Stimulated activated naive CD8-positive, alpha-beta T cell treated with anti-CD3 and anti-CD28 coated beads, Interleukin-15, Interleukin-2, amounts not matched to agents 100 ng/mL and 50 ng/mL, for 24 hours (primary cell): ENCODE results near the gene PIBF1.
"Not testable (repeated sequence)": the region's sequence is repeated elsewhere in the genome, so short reads cannot be mapped to it uniquely, and the experiment has no call there.

Experiments used
- H3K27ac Mint-ChIP-seq: one replicate; pipeline ENCODE4 v1.8.0; 2021; ENCODE audit warnings: mild to moderate bottlenecking, mixed read lengths
- H3K27me3 Mint-ChIP-seq: one replicate; pipeline ENCODE4 v1.8.0; 2021; ENCODE audit warnings: mixed read lengths
- H3K36me3 Mint-ChIP-seq: one replicate; pipeline ENCODE4 v1.8.0; 2021; ENCODE audit warnings: low read depth, mixed read lengths
- H3K4me1 Mint-ChIP-seq: one replicate; pipeline ENCODE4 v1.8.0; 2021; ENCODE audit warnings: low read depth, mixed read lengths
- H3K4me3 Mint-ChIP-seq: one replicate; pipeline ENCODE4 v1.8.0; 2021; ENCODE audit warnings: mild to moderate bottlenecking, mixed read lengths
- H3K9me3 Mint-ChIP-seq: one replicate; pipeline ENCODE4 v1.8.0; 2021; ENCODE audit warnings: mixed read lengths

The PIBF1 gene

DNA sequence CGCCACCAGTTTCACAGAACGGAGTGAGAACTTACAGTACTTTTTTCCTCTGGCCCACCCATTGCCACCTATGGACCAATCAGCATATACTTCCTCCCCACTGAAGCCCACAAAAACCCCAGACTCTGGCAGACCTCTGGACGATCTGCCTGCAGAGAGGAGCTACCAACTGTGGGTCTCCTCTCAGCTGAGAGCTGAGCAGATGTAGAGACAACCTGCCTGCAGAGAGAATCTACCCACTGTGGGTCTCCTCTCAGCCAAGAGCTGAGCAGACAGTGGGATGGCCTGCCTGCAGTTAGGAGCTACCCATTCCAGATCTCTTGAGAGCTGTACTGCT, 69.7 kb downstream of the PIBF1 start:
- no peaks in the 10 kb centered on the region for H3K4me1 Mint-ChIP-seq
- no peaks in the 10 kb centered on the region for H3K27me3 Mint-ChIP-seq
- no peak overlapping the region for H3K4me3 Mint-ChIP-seq
- no peaks in the 10 kb centered on the region for H3K9me3 Mint-ChIP-seq
- H3K27ac Mint-ChIP-seq, result no peak overlapping the region
- peaks cover 47% of the 10 kb centered on the region for H3K36me3 Mint-ChIP-seq

DNA sequence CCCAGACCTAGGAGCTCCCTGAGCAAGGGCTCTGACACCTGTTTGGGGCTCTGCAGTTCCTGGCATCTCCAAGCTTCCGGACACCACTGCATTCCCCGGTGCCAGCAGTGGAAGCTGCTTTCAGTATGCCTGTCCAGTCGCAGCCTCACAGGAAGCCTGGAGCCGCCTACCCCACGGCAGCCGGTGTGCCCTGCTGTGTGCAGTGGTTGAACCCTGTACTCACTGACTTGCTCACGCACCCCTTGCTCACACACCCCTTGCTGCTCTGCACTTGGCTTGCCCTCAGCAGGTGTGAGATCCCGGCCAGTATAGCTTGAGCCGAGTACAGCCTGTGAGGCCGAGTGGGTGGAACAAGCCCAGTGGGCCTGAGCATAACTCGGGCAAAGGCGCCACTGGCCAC, 70.3 kb downstream of the PIBF1 start:
- Mint-ChIP-seq H3K36me3 (peaks cover 47% of the 10 kb centered on the region), H3K4me1 (no peaks in the 10 kb centered on the region), H3K4me3 (no peak overlapping the region), H3K9me3 (no peaks in the 10 kb centered on the region), H3K27ac (no peak overlapping the region), H3K27me3 (no peaks in the 10 kb centered on the region)

DNA sequence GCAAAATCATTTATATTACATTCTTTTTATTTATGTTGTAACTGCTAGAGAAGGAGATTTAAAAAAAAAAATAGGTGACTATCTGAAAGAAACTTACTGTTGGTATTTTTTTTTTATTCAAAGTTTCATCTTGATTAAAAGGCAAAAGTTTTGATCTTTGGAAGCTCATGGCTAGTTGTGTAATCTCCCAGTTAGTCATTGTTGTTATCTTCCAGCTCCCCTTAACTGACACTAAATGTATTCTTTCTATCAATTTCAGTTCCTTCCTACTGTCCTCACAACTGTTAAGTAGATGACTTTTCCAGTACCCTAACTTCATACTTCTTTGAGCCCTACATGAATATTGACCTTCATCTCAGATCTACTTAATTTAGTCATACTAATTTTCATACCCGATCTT, 71.1 kb downstream of the PIBF1 start:
- Mint-ChIP-seq H3K4me1 (no peaks in the 10 kb centered on the region), H3K9me3 (no peaks in the 10 kb centered on the region), H3K36me3 (peaks cover 43% of the 10 kb centered on the region), H3K27me3 (no peaks in the 10 kb centered on the region), H3K27ac (no peak overlapping the region), H3K4me3 (no peak overlapping the region)

DNA sequence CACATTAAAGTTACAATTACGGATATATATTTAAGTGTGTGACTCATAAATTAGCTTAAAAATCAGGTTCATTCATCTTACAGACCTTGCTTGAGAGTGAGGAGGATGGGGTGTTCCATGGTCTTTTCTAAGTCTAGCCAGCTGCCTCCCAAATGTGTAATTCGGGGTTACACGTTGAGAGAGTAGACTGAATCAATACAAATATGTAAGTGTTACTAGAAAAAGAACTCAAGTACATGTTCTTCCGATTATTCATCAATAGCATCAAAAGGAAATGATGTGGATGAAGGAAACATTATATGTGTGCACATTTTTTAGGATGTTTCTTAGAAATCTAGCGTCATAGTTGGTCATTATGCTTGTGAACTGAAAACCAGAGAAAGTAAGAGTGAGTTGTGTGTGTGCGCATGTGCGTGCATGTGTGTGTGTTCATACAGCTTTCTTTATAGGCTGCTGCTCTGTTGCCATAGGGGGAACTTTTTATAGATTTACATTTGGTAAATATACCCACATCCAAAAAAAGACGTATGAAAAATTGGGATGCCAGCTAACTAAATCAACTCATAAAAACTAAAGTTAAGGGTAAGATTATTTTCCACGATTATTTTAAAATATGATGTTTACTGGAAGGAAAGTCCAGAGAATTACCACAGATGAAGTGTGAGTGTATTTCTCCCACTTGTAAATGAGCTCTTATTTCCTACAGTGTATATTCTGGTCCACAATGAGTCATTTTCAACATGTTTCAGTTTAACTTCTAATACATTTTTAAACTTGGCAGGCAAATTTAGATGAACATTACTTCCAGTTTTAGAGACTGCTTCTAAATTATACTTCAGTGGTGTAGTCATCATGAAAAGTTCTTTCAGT, 82.4 kb downstream of the PIBF1 start:
- H3K27ac Mint-ChIP-seq, result peak overlapping the region; percentile 90
- peak overlapping the region; percentile 51 for H3K4me3 Mint-ChIP-seq
- H3K4me1 Mint-ChIP-seq, result peaks cover 14% of the 10 kb centered on the region
- H3K36me3 Mint-ChIP-seq, result peaks cover 64% of the 10 kb centered on the region
- no peaks in the 10 kb centered on the region for H3K27me3 Mint-ChIP-seq
- peaks cover 7% of the 10 kb centered on the region for H3K9me3 Mint-ChIP-seq

DNA sequence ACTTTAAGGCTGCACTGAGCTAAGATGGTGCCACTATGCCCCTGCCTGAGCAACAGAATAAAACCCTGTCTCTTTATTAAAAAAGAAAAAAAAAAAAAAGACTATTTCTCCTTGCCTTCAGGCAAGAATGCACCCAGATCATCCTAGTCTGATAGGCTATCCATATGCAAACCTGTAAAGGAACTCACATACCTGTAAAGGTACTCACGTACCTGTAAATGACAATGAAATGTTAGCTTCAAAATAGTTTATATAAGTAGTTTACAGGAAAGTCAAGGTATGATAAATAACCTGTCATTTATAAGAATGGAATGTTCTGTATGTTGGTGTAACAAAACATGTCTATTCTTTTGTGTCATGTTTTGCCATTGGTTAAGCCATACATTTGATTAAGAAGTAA, 86.3 kb downstream of the PIBF1 start:
- peaks cover 76% of the 10 kb centered on the region for H3K36me3 Mint-ChIP-seq
- peaks cover 7% of the 10 kb centered on the region for H3K9me3 Mint-ChIP-seq
- H3K4me3 Mint-ChIP-seq, result no peak overlapping the region
- no peak overlapping the region for H3K27ac Mint-ChIP-seq
- peaks cover 14% of the 10 kb centered on the region for H3K4me1 Mint-ChIP-seq
- H3K27me3 Mint-ChIP-seq, result no peaks in the 10 kb centered on the region

DNA sequence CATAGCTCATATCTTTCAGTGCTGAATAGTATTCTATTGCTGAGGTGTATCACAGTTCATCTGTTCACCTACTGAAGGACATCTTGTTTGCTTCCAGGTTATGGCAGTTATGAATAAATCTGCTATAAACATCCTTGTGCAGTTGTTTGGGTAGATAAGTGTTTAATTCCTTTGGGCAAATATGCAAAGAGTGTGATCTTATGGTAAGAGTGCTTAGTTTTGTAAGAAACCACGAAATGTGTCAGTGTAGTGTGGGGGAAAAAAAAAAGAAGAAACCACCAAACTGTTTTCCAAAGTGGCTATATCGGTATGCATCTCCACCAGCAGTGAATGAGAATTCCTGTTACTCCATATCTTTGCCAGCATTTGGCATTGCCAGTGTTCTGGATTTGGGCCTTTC, 93.3 kb downstream of the PIBF1 start:
- no peak overlapping the region for H3K4me3 Mint-ChIP-seq
- H3K36me3 Mint-ChIP-seq, result peaks cover 85% of the 10 kb centered on the region
- no peak overlapping the region for H3K27ac Mint-ChIP-seq
- H3K9me3 Mint-ChIP-seq, result peaks cover 10% of the 10 kb centered on the region
- H3K27me3 Mint-ChIP-seq, result no peaks in the 10 kb centered on the region
- peaks cover 11% of the 10 kb centered on the region for H3K4me1 Mint-ChIP-seq

DNA sequence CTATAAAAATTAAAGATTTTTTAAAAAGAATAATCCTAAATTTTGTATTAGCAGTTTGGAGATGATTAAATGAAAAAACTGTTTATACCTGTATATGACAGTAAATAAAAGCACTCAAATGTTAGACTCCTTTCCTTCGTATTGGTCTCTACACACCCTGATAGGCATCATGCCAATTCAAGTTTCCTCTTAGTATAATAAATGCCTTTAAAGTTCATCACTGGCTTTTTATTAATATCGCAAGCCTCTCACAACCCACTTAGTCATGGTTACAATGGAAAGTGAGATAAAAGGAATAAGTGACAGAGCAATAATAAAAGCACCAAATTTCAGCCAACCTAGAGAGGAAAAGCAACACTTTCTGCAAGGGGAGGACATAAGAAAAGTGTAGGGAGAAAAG, 102.2 kb downstream of the PIBF1 start:
- no peaks in the 10 kb centered on the region for H3K4me1 Mint-ChIP-seq
- peaks cover 4% of the 10 kb centered on the region for H3K9me3 Mint-ChIP-seq
- no peak overlapping the region for H3K27ac Mint-ChIP-seq
- no peak overlapping the region for H3K4me3 Mint-ChIP-seq
- H3K36me3 Mint-ChIP-seq, result peaks cover 56% of the 10 kb centered on the region
- no peaks in the 10 kb centered on the region for H3K27me3 Mint-ChIP-seq

DNA sequence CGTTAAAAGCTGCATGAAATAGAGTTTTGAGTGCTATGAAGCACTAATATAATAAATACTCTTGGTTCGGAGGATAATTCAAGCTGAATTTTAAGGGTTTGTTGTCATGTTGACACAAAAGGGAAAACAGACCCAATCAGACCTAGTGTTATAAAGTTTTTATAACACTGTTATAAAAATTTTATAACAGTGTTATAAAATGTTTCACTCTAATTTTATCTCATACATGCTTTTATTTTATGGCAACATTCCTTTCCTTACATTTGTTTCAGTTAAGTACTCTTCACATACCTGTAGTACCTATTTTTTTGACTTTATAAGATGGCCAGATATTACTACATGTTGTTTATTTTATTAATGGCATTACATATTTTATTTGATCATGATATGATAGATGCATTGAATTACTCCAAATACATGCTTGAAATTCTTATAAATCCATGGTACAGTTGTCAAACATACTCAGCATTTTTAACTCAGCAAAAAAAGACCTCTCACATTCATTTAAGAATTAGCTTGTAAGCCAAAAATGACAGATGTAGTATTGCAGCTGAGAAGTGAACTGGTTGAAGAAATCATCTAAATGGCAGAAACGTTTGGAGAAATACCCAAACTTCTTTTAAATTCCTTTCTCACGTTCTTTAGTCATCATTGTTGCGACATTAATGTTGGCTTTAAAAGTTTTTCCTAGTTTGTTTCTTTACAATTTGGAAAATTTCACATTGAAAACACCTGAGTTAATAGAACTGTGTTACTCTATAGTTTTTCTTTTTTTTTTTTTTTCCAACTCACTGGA, 104.5 kb downstream of the PIBF1 start:
- H3K4me1 Mint-ChIP-seq, result no peaks in the 10 kb centered on the region
- no peak overlapping the region for H3K4me3 Mint-ChIP-seq
- peaks cover 52% of the 10 kb centered on the region for H3K36me3 Mint-ChIP-seq
- H3K9me3 Mint-ChIP-seq, result no peaks in the 10 kb centered on the region
- H3K27ac Mint-ChIP-seq, result no peak overlapping the region
- H3K27me3 Mint-ChIP-seq, result no peaks in the 10 kb centered on the region

DNA sequence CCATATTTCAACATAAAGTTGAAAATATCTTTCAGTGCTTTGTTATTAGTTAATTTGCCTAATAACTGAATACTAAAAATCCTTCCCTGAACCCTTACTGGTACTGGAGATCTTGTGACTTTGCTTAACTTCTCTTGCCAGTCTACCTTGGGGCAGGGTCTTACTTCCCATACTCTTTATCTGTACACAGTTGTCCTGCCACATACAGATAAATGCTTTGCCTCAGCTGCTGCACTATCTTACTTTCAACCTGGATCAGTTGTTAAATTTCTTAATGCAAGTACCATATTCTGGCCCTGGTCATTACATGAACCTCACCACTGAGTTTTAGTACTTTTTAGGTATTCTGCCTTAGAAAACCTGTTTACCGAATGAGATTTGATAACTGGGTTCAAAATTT, 107.6 kb downstream of the PIBF1 start:
- H3K27ac Mint-ChIP-seq, result no peak overlapping the region
- no peak overlapping the region for H3K4me3 Mint-ChIP-seq
- H3K36me3 Mint-ChIP-seq, result peaks cover 49% of the 10 kb centered on the region
- no peaks in the 10 kb centered on the region for H3K9me3 Mint-ChIP-seq
- H3K27me3 Mint-ChIP-seq, result no peaks in the 10 kb centered on the region
- H3K4me1 Mint-ChIP-seq, result no peaks in the 10 kb centered on the region

DNA sequence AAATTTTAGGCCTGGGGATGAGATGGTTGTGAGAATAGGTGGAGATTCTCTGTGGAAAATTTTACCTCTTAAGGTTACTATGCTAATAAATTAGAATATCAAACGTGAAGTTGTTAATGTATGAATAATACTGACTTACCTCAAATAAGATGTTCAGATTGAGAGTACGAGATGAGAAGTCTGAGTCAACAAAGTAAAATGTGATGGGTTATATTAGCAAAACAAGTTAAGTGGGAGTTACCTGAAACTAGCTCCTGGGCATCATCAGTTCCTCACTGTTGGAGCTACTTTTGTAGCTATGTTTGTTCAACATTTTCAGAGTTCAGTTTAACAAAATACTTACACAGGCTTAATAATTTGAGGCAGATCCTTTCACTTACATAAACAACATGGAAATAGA, 108.6 kb downstream of the PIBF1 start:
- Mint-ChIP-seq H3K27ac (no peak overlapping the region), H3K4me1 (no peaks in the 10 kb centered on the region), H3K4me3 (no peak overlapping the region), H3K9me3 (no peaks in the 10 kb centered on the region), H3K27me3 (no peaks in the 10 kb centered on the region), H3K36me3 (peaks cover 41% of the 10 kb centered on the region)

DNA sequence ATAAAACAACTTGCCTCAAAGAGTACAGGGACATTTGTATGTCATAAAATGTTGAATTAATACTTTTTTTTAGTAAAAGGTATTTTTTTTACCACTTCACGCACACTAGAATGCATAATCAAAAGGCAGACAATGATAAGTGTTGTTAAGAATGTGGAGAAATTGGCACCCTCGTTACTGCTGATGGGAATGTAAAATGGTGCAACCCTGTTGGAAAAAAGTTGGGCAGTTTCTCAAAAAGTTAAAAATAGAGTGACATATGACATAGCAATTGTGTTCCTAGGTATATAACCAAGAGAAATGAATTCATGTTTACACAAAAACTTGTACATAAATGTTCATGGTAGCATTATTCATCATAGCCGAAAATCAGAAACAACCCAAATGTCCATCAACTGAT, 109.5 kb downstream of the PIBF1 start:
- Mint-ChIP-seq H3K4me3 (no peak overlapping the region), H3K9me3 (peaks cover 3% of the 10 kb centered on the region), H3K36me3 (peaks cover 47% of the 10 kb centered on the region), H3K27me3 (no peaks in the 10 kb centered on the region), H3K27ac (no peak overlapping the region), H3K4me1 (no peaks in the 10 kb centered on the region)

DNA sequence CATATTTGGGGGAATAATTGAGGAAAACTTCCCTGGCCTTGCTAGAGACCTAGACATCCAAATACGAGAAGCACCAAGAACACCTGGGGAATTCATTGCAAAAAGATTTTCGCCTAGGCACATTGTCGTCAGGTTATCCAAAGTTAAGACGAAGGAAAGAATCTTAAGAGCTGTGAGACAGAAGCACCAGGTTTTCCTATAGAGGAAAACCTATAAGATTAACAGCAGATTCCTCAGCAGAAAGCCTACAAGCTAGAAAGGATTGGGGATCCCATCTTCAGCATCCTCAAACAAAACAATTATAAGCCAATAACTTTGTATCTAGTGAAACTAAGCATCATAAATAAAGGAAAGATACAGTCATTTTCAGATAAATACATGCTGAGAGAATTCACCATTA, 114.9 kb downstream of the PIBF1 start:
- peaks cover 9% of the 10 kb centered on the region for H3K9me3 Mint-ChIP-seq
- no peak overlapping the region for H3K27ac Mint-ChIP-seq
- H3K4me1 Mint-ChIP-seq, result no peaks in the 10 kb centered on the region
- H3K36me3 Mint-ChIP-seq, result peaks cover 45% of the 10 kb centered on the region
- H3K27me3 Mint-ChIP-seq, result no peaks in the 10 kb centered on the region
- no peak overlapping the region for H3K4me3 Mint-ChIP-seq

DNA sequence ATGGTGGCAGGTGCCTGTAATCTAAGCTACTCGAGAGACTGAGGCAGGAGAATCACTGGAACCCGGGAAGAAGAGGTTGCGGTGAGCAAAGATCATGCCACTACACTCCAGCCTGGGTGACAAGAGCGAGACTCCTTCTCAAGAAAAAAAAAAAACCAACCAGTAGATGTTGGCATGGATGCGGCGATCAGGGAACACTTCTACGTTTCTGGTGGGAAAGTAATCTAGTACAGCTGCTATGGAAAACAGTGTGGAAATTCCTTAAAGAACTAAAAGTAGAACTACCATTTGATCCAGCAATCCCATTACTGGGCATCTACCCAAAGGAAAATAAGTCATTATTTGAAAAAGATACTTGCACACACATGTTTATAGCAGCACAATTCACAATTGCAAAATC, 119.6 kb downstream of the PIBF1 start:
- not testable (repeated sequence) for H3K27ac Mint-ChIP-seq, H3K4me1 Mint-ChIP-seq, H3K9me3 Mint-ChIP-seq, H3K27me3 Mint-ChIP-seq, H3K4me3 Mint-ChIP-seq
- peaks cover 29% of the 10 kb centered on the region for H3K36me3 Mint-ChIP-seq

DNA sequence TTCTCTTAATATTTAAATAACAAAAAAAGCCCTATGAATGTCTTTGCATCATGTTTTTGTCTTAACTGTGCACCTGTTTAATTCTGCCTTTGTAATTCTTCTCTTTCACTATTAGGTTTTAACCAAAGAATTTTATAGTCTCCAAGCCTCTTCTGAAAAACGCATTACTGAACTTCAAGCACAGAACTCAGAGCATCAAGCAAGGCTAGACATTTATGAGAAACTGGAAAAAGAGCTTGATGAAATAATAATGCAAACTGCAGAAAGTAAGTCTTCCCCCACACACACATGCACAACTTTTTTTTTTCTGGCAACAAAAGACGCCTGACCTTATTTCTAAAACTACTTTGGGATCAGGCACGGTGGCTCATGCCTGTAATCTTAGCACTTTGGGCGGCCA, 126.5 kb downstream of the PIBF1 start:
- Mint-ChIP-seq H3K27ac (no peak overlapping the region), H3K36me3 (peaks cover 47% of the 10 kb centered on the region), H3K4me1 (no peaks in the 10 kb centered on the region), H3K27me3 (no peaks in the 10 kb centered on the region), H3K9me3 (no peaks in the 10 kb centered on the region), H3K4me3 (no peak overlapping the region)

DNA sequence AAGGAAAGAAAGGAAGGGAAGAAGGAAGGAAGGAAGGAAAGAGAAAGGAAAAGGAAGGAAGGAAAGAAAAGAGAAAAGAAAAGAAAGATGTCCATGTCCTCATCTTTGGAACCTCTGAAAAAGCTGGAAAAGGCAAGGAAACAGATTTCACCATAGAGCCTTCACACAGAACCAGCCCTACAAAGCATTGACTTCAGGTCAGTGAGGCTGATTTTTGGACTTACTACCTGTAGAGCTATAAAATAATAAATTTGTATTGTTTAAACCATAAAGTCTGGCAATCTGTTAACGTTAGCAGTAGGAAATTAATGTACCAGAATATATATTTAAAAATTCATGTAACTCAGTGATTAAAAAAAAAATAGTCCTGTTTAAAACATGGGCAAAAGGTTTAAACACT, 130.0 kb downstream of the PIBF1 start:
- peaks cover 46% of the 10 kb centered on the region for H3K36me3 Mint-ChIP-seq
- H3K27ac Mint-ChIP-seq, result no peak overlapping the region
- no peaks in the 10 kb centered on the region for H3K27me3 Mint-ChIP-seq
- no peaks in the 10 kb centered on the region for H3K4me1 Mint-ChIP-seq
- H3K9me3 Mint-ChIP-seq, result no peaks in the 10 kb centered on the region
- no peak overlapping the region for H3K4me3 Mint-ChIP-seq
